SK-N-SH treated with all-trans-retinoic acid at 6 μM for 48 hours (cell line): ENCODE measurements around the gene S100Z.
A peak's percentile ranks its signal among the peaks of the same experiment; 100 is the strongest.
"Not testable (repeated sequence)": the region's sequence is repeated elsewhere in the genome, so short reads cannot be mapped to it uniquely, and the experiment has no call there.

Experiments
- ATAC-seq: fragments of 200-7000 bp; cut with Tn5 transposase; 3 replicates; pipeline ENCODE4 v1.9.1; 2020; ENCODE audit warnings: mild to moderate bottlenecking, moderate library complexity
- BACH2 ChIP-seq: fragments of 250-450 bp; sonication (Bioruptor Pico); IDR thresholded peaks from 2 replicates; pipeline ENCODE4 v1.9.0; 2021; ENCODE audit warnings: mild to moderate bottlenecking, borderline replicate concordance
- CREB5 ChIP-seq: fragments of 250-450 bp; sonication (Bioruptor Pico); IDR thresholded peaks from 2 replicates; pipeline ENCODE4 v1.5.1; 2020; ENCODE audit warnings: low read depth, mild to moderate bottlenecking, moderate library complexity
- CSDC2 ChIP-seq: fragments of 250-450 bp; sonication (Bioruptor Pico); IDR thresholded peaks from 2 replicates; pipeline ENCODE4 v1.5.0; 2020; ENCODE audit warnings: mild to moderate bottlenecking, moderate library complexity
- CSRNP3 ChIP-seq: fragments of 250-450 bp; sonication (Bioruptor Pico); IDR thresholded peaks from 2 replicates; pipeline ENCODE4 v1.5.1; 2021; ENCODE audit warnings: mild to moderate bottlenecking, moderate library complexity
- GLIS3 ChIP-seq: fragments of 250-450 bp; sonication (Bioruptor Pico); IDR thresholded peaks from 2 replicates; pipeline ENCODE4 v1.5.0; 2020; ENCODE audit warnings: mild to moderate bottlenecking, moderate library complexity
- PATZ1 ChIP-seq: fragments of 250-450 bp; sonication (Bioruptor Pico); IDR thresholded peaks from 2 replicates; pipeline ENCODE4 v1.8.0; 2020; ENCODE audit warnings: mild to moderate bottlenecking, moderate library complexity, borderline replicate concordance
- POU6F1 ChIP-seq: fragments of 250-450 bp; sonication (Bioruptor Pico); IDR thresholded peaks from 2 replicates; pipeline ENCODE4 v1.8.0; 2021; ENCODE audit warnings: low read depth, mild to moderate bottlenecking, moderate library complexity, borderline replicate concordance
- PPARA ChIP-seq: fragments of 250-450 bp; sonication (Bioruptor Pico); IDR thresholded peaks from 2 replicates; pipeline ENCODE4 v1.5.0; 2020; ENCODE audit warnings: mild to moderate bottlenecking, borderline replicate concordance
- RARB ChIP-seq: fragments of 250-450 bp; sonication (Bioruptor Pico); IDR thresholded peaks from 2 replicates; pipeline ENCODE4 v1.8.0; 2021; ENCODE audit warnings: mild to moderate bottlenecking, moderate library complexity
- SNAI2 ChIP-seq: fragments of 250-450 bp; sonication (Bioruptor Pico); IDR thresholded peaks from 2 replicates; pipeline ENCODE4 v1.5.0; 2020; ENCODE audit warnings: mild to moderate bottlenecking, moderate library complexity
- TCF4 ChIP-seq: fragments of 250-450 bp; sonication (Bioruptor Pico); IDR thresholded peaks from 2 replicates; pipeline ENCODE4 v1.8.0; 2021; ENCODE audit warnings: mild to moderate bottlenecking, moderate library complexity, borderline replicate concordance
- TOX ChIP-seq: fragments of 250-450 bp; sonication (Bioruptor Pico); IDR thresholded peaks from 2 replicates; pipeline ENCODE4 v1.8.0; 2021; ENCODE audit warnings: mild to moderate bottlenecking, moderate library complexity, borderline replicate concordance
- TSHZ2 ChIP-seq: fragments of 250-450 bp; sonication (Bioruptor Pico); IDR thresholded peaks from 2 replicates; pipeline ENCODE4 v1.5.0; 2020; ENCODE audit warnings: mild to moderate bottlenecking, moderate library complexity
- ZFP30 ChIP-seq: fragments of 450-650 bp; formaldehyde crosslinking; IDR thresholded peaks from 2 replicates; pipeline ENCODE4 v1.5.0; 2022; ENCODE audit warnings: mild to moderate bottlenecking, moderate library complexity
- ZNF70 ChIP-seq: fragments of 450-650 bp; formaldehyde crosslinking; IDR thresholded peaks from 2 replicates; pipeline ENCODE4 v1.5.0; 2020; ENCODE audit warnings: mild to moderate bottlenecking, moderate library complexity
- ZNF8 ChIP-seq: fragments of 450-650 bp; formaldehyde crosslinking; IDR thresholded peaks from 2 replicates; pipeline ENCODE4 v1.5.0; 2020; ENCODE audit warnings: mild to moderate bottlenecking, moderate library complexity

The S100Z gene

GRCh38 chr5:76893294-76893693 is 43.5 kb downstream of the S100Z start:
- no peak for ATAC-seq
- TF ChIP-seq SNAI2 (CRISPR knock-in tag) (no peak), BACH2 (no peak), ZFP30 (CRISPR knock-in tag) (no peak)
- TF ChIP-seq, all 23 proteins: peak for 0

- no peak for ATAC-seq
- TF ChIP-seq TOX (CRISPR knock-in tag), result no peak
- no peak for TF ChIP-seq POU6F1 (CRISPR knock-in tag)
- TF ChIP-seq GLIS3 (CRISPR knock-in tag), result no peak
- no peak for TF ChIP-seq TSHZ2 (CRISPR knock-in tag)
- no peak for TF ChIP-seq CSDC2 (CRISPR knock-in tag)
- TF ChIP-seq TCF4 (CRISPR knock-in tag), result no peak
- TF ChIP-seq ZNF8 (CRISPR knock-in tag), result peak; percentile 80
- no peak for TF ChIP-seq PATZ1 (CRISPR knock-in tag)
- TF ChIP-seq RARB (CRISPR knock-in tag), result no peak
- TF ChIP-seq, all 23 proteins: peak for 1
Measured at GRCh38 chr5:76896196-76896595, 46.4 kb downstream of the S100Z start.

- TF ChIP-seq TCF4 (CRISPR knock-in tag), result no peak
- TF ChIP-seq, all 23 proteins: peak for 0
- no peak for ATAC-seq
Measured at GRCh38 chr5:76901522-76901921, 51.7 kb downstream of the S100Z start.

- ATAC-seq, result no peak
- no peak for TF ChIP-seq ZNF70 (CRISPR knock-in tag)
- no peak for TF ChIP-seq PPARA (CRISPR knock-in tag)
Measured at GRCh38 chr5:76908166-76908565, 58.4 kb downstream of the S100Z start.

GRCh38 chr5:76910344-76910933 is 60.6 kb downstream of the S100Z start:
- ATAC-seq, result not testable (repeated sequence)

- ATAC-seq, result not testable (repeated sequence)
Measured at GRCh38 chr5:76914671-76915070, 64.9 kb downstream of the S100Z start.

GRCh38 chr5:76918539-76918938 is 68.7 kb downstream of the S100Z start:
- ATAC-seq, result no peak
- TF ChIP-seq CREB5, result no peak
- no peak for TF ChIP-seq PATZ1 (CRISPR knock-in tag)
- TF ChIP-seq PPARA (CRISPR knock-in tag), result no peak
- no peak for TF ChIP-seq TSHZ2 (CRISPR knock-in tag)
- no peak for TF ChIP-seq CSRNP3 (CRISPR knock-in tag)
- no peak for TF ChIP-seq RARB (CRISPR knock-in tag)
- no peak for TF ChIP-seq ZFP30 (CRISPR knock-in tag)
- TF ChIP-seq GLIS3 (CRISPR knock-in tag), result no peak
